Osteocyte (in vitro differentiated cells): ENCODE measurements around the gene PTPRD. TPM values are rescaled to one million over a fixed set of nuclear protein-coding genes. Genes with fewer than 3 reads are reported as not detected.

Experiments
- DNase-seq: peaks from one replicate; pipeline ENCODE4 v3.0.0; 2021; ENCODE audit warnings: mixed read lengths; ENCODE audit not compliant: unreplicated experiment; ENCODE audit errors: extremely low spot score
- H3K27ac Mint-ChIP-seq: one replicate; pipeline ENCODE4 v1.8.0; 2021; ENCODE audit warnings: mild to moderate bottlenecking, mixed read lengths; ENCODE audit not compliant: unreplicated experiment
- H3K27me3 Mint-ChIP-seq: one replicate; pipeline ENCODE4 v1.8.0; 2021; ENCODE audit warnings: mixed read lengths; ENCODE audit not compliant: unreplicated experiment
- H3K36me3 Mint-ChIP-seq: one replicate; pipeline ENCODE4 v1.8.0; 2021; ENCODE audit warnings: mixed read lengths; ENCODE audit not compliant: unreplicated experiment
- H3K4me1 Mint-ChIP-seq: one replicate; pipeline ENCODE4 v1.8.0; 2021; ENCODE audit warnings: mixed read lengths; ENCODE audit not compliant: unreplicated experiment
- H3K4me3 Mint-ChIP-seq: one replicate; pipeline ENCODE4 v1.8.0; 2021; ENCODE audit warnings: mild to moderate bottlenecking, moderate library complexity, mixed read lengths; ENCODE audit not compliant: unreplicated experiment
- H3K9me3 Mint-ChIP-seq: one replicate; pipeline ENCODE4 v1.8.0; 2021; ENCODE audit warnings: mixed read lengths; ENCODE audit not compliant: unreplicated experiment
- CTCF ChIP-seq: fragments of 200-600 bp; sonication (generic); IDR thresholded peaks from 2 replicates; pipeline ENCODE4 v1.5.0; 2021; ENCODE audit warnings: antibody characterized with exemption, mild to moderate bottlenecking, moderate library complexity
- total RNA-seq: library from RNA; stranded (reverse); gene quantifications from 2 replicates; pipeline ENCODE4 v1.2.1, GENCODE V29; 2021

The PTPRD gene
- total RNA-seq, 1 donor from 2014 or later, result 5.4 TPM

GRCh38 chr9:8417341-8417740, 2195.5 kb downstream of the PTPRD start:
- DNase-seq, result no peak
- peaks cover 2% of the 10 kb centered on the region for H3K27me3 Mint-ChIP-seq
- H3K27ac Mint-ChIP-seq, result no peak overlapping the region
- H3K4me1 Mint-ChIP-seq, result no peaks in the 10 kb centered on the region
- no peak overlapping the region for H3K4me3 Mint-ChIP-seq
- H3K9me3 Mint-ChIP-seq, result no peaks in the 10 kb centered on the region
- H3K36me3 Mint-ChIP-seq, result no peaks in the 10 kb centered on the region
- no peak for TF ChIP-seq CTCF

GRCh38 chr9:8412327-8412726, 2200.5 kb downstream of the PTPRD start:
- no peaks in the 10 kb centered on the region for H3K4me1 Mint-ChIP-seq
- H3K36me3 Mint-ChIP-seq, result no peaks in the 10 kb centered on the region
- H3K4me3 Mint-ChIP-seq, result no peak overlapping the region
- no peaks in the 10 kb centered on the region for H3K27me3 Mint-ChIP-seq
- TF ChIP-seq CTCF, result no peak
- DNase-seq, result no peak
- H3K9me3 Mint-ChIP-seq, result no peaks in the 10 kb centered on the region
- no peak overlapping the region for H3K27ac Mint-ChIP-seq

- Mint-ChIP-seq H3K9me3 (no peaks in the 10 kb centered on the region), H3K4me3 (no peak overlapping the region), H3K27ac (no peak overlapping the region), H3K36me3 (no peaks in the 10 kb centered on the region), H3K27me3 (no peaks in the 10 kb centered on the region), H3K4me1 (no peaks in the 10 kb centered on the region)
- DNase-seq, result no peak
- TF ChIP-seq CTCF, result no peak
Observed at GRCh38 chr9:8408575-8409190, 2204.1 kb downstream of the PTPRD start.

- no peaks in the 10 kb centered on the region for H3K36me3 Mint-ChIP-seq
- H3K9me3 Mint-ChIP-seq, result no peaks in the 10 kb centered on the region
- no peak for DNase-seq
- TF ChIP-seq CTCF, result no peak
- H3K27me3 Mint-ChIP-seq, result no peaks in the 10 kb centered on the region
- H3K4me1 Mint-ChIP-seq, result no peaks in the 10 kb centered on the region
- H3K4me3 Mint-ChIP-seq, result no peak overlapping the region
- no peak overlapping the region for H3K27ac Mint-ChIP-seq
Observed at GRCh38 chr9:8401961-8402705, 2210.7 kb downstream of the PTPRD start.

- no peak for TF ChIP-seq CTCF
Observed at GRCh38 chr9:8400378-8400777, 2212.4 kb downstream of the PTPRD start.

More at GRCh38 chr9:8400378-8400777, 2212.4 kb downstream of the PTPRD start:
- no peak overlapping the region for H3K27ac Mint-ChIP-seq
- H3K4me1 Mint-ChIP-seq, result no peaks in the 10 kb centered on the region
- H3K4me3 Mint-ChIP-seq, result no peak overlapping the region
- no peaks in the 10 kb centered on the region for H3K9me3 Mint-ChIP-seq
- no peak for DNase-seq
- H3K36me3 Mint-ChIP-seq, result no peaks in the 10 kb centered on the region
- H3K27me3 Mint-ChIP-seq, result no peaks in the 10 kb centered on the region
